ENCODE measurements around the gene EMC9. TPM values are rescaled to one million over a fixed set of nuclear protein-coding genes. Genes with fewer than 3 reads are reported as not detected.

EMC9 gene
- total and polyA plus RNA-seq, 10 of the 15 experiments (the other 5 are each of a cell fraction or from before 2014, with no cell fraction given) = 15.3 to 60.5 (median 30.3) TPM

GRCh38 chr14:24188251-24189058, 47.1 kb upstream of the EMC9 start, which contains the start of gene IPO4 (continued):
- TF ChIP-seq IKZF1 (conservative IDR thresholded peaks at IDR 0.05) = peak; percentile 78
- peak; percentile 96 to 97 for TF ChIP-seq BHLHE40 (IDR thresholded peaks at IDR 0.05; ENCODE audit: borderline replicate concordance in 1 of 2, low read depth in 2 of 2, low read length in 1 of 2)
- TF ChIP-seq ZBTB40 (IDR thresholded peaks at IDR 0.05; ENCODE audit: borderline replicate concordance) = peak; percentile 100
- TF ChIP-seq NR2C1 (IDR thresholded peaks at IDR 0.05) = peak; percentile 89
- TF ChIP-seq ASH2L (IDR thresholded peaks at IDR 0.05; ENCODE audit: borderline replicate concordance, low read depth) = no peak
- TF ChIP-seq JUNB (IDR thresholded peaks at IDR 0.05) = no peak
- peak; percentile 85 for TF ChIP-seq USF1 (IDR thresholded peaks at IDR 0.05; ENCODE audit: borderline replicate concordance, extremely low read length, insufficient read depth, low read depth, low read length)
- TF ChIP-seq EZH2 (IDR thresholded peaks at IDR 0.05; ENCODE audit: borderline replicate concordance, control insufficient read depth, low read depth, low read length) = no peak
- TF ChIP-seq NFXL1 (IDR thresholded peaks at IDR 0.05; ENCODE audit: borderline replicate concordance) = no peak
- peak; percentile 81; the same call in 1 of the 2 replicates for TF ChIP-seq ZSCAN29 (IDR thresholded peaks at IDR 0.05)
- TF ChIP-seq BRCA1 (IDR thresholded peaks at IDR 0.05; ENCODE audit: low read depth, low read length) = no peak; the same call in 1 of the 2 replicates
- peak; percentile 78 for TF ChIP-seq RAD51 (IDR thresholded peaks at IDR 0.05)
- TF ChIP-seq ZNF24 (IDR thresholded peaks at IDR 0.05) = peak; percentile 81
- peak; percentile 59 to 95; a peak in 3 of 4 replicates for TF ChIP-seq SRF (IDR thresholded peaks at IDR 0.05; ENCODE audit: low read depth in 2 of 2, low read length in 2 of 2)
- TF ChIP-seq POLR2AphosphoS2 (IDR thresholded peaks at IDR 0.05; ENCODE audit: low read depth, low read length) = peak; percentile 72
- peak; percentile 94 for TF ChIP-seq RCOR1 (conservative IDR thresholded peaks at IDR 0.05; ENCODE audit: low read depth, low read length)
- no peak for TF ChIP-seq ZNF622 (IDR thresholded peaks at IDR 0.05)
- peak; percentile 65; the same call in 1 of the 2 replicates for TF ChIP-seq TCF7 (IDR thresholded peaks at IDR 0.05; ENCODE audit: borderline replicate concordance)
- peak; percentile 96 for TF ChIP-seq E2F8 (IDR thresholded peaks at IDR 0.05; ENCODE audit: low read depth, partially characterized antibody)
- TF ChIP-seq EED (IDR thresholded peaks at IDR 0.05; ENCODE audit: low read depth) = peak; percentile 46; the same call in 1 of the 2 replicates
